NCI-H82 treated with DMSO at 0.1 percent for 48 hours (cell line): Measurements from ENCODE around the gene MVB12B.

Experiments
- DNase-seq: peaks from one replicate; lab custom pipeline; 2025; ENCODE audit not compliant: unreplicated experiment; lab: John Stamatoyannopoulos, UW

Gene MVB12B

GRCh38 chr9:126500600-126501382 is 174.2 kb downstream of the MVB12B start:
- peak; percentile 37 for DNase-seq

GRCh38 chr9:126501383-126502331 is 175.0 kb downstream of the MVB12B start:
- DNase-seq, result no peak

GRCh38 chr9:126502417-126503332 is 176.0 kb downstream of the MVB12B start:
- no peak for DNase-seq

- DNase-seq, result no peak
Observed at GRCh38 chr9:126503333-126504085, 176.9 kb downstream of the MVB12B start.

GRCh38 chr9:126504086-126504976 is 177.7 kb downstream of the MVB12B start:
- no peak for DNase-seq

GRCh38 chr9:126504977-126505455 is 178.4 kb downstream of the MVB12B start:
- no peak for DNase-seq

- no peak for DNase-seq
Observed at GRCh38 chr9:126505697-126506346, 179.2 kb downstream of the MVB12B start.

GRCh38 chr9:126506361-126507317 is 180.0 kb downstream of the MVB12B start:
- DNase-seq, result no peak

- DNase-seq, result no peak
Observed at GRCh38 chr9:126507318-126508109, 180.9 kb downstream of the MVB12B start.

- DNase-seq, result no peak
Observed at GRCh38 chr9:126508171-126508591, 181.6 kb downstream of the MVB12B start.

- DNase-seq, result no peak
Observed at GRCh38 chr9:126508928-126509327, 182.3 kb downstream of the MVB12B start.

- no peak for DNase-seq
Observed at GRCh38 chr9:126509718-126510117, 183.1 kb downstream of the MVB12B start.

GRCh38 chr9:126510564-126510963 is 183.9 kb downstream of the MVB12B start:
- no peak for DNase-seq

- no peak for DNase-seq
Observed at GRCh38 chr9:126511411-126511810, 184.8 kb downstream of the MVB12B start.

- DNase-seq, result no peak
Observed at GRCh38 chr9:126513159-126514036, 186.8 kb downstream of the MVB12B start.
